A673 (cell line): ENCODE data around the gene BNC2.

Source experiments
- EZH2 ChIP-seq: fragments of 200-600 bp; sonication (generic); IDR thresholded peaks from 2 replicates; pipeline ENCODE4 v1.6.1; 2017; ENCODE audit warnings: borderline replicate concordance, low read depth, mild to moderate bottlenecking, mixed read lengths, antibody characterized with exemption, low read length; ENCODE audit not compliant: poor library complexity, severe bottlenecking
- TF ChIP-seq, protein P1 (sequence below): fragments of 300-800, 200-600 bp; sonication (generic); conservative IDR thresholded peaks from 2 replicates; pipeline ENCODE4 v1.5.1; 2017; ENCODE audit warnings: low read depth, mild to moderate bottlenecking, antibody characterized with exemption, low read length, moderate library complexity, mixed read lengths

DNA sequence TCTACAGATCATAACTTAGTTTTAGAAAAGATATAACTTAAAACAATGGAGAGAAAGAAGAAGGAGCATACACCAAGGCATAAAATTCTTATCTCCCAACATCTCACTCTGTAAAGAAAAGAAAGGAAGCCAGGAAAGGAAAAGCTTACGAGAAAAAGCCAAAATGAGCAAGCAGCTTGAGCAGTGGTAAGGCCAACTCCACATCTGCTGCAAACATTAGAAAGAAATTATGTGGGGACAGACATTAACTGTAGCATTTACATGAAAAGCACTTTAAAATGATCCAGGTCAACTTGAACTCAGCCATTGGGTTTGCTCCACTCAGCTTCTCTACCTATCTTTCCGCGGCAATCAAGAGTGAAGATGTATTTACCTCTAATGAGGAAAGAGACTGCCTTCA, 176.9 kb downstream of the BNC2 start:
- TF ChIP-seq, protein P1, sequence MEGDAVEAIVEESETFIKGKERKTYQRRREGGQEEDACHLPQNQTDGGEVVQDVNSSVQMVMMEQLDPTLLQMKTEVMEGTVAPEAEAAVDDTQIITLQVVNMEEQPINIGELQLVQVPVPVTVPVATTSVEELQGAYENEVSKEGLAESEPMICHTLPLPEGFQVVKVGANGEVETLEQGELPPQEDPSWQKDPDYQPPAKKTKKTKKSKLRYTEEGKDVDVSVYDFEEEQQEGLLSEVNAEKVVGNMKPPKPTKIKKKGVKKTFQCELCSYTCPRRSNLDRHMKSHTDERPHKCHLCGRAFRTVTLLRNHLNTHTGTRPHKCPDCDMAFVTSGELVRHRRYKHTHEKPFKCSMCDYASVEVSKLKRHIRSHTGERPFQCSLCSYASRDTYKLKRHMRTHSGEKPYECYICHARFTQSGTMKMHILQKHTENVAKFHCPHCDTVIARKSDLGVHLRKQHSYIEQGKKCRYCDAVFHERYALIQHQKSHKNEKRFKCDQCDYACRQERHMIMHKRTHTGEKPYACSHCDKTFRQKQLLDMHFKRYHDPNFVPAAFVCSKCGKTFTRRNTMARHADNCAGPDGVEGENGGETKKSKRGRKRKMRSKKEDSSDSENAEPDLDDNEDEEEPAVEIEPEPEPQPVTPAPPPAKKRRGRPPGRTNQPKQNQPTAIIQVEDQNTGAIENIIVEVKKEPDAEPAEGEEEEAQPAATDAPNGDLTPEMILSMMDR, result no peak
- no peak for TF ChIP-seq EZH2
